Keratinocyte (primary cell): ENCODE measurements around the gene RAB3GAP2. TPM values are rescaled to one million over a fixed set of nuclear protein-coding genes. Genes with fewer than 3 reads are reported as not detected.

Experiments used
- DNase-seq: peaks from one replicate; pipeline ENCODE4 v3.0.0-alpha.2; 2011; ENCODE audit warnings: low read depth, missing footprints, low spot score
- FAIRE-seq: peaks from 2 replicates; lab custom pipeline; 2011; peaks lifted over from hg19 to GRCh38; lab: Jason Lieb, UNC
- H2AFZ ChIP-seq: 2 replicates; pipeline ENCODE4 v1.6.0; 2012; ENCODE audit warnings: low read length, control low read depth, inconsistent platforms; ENCODE audit not compliant: control insufficient read depth
- H3K27ac ChIP-seq: 2 replicates; pipeline ENCODE4 v1.5.1; 2011; ENCODE audit warnings: low read length; ENCODE audit not compliant: control insufficient read depth, insufficient read depth
- H3K27me3 ChIP-seq: 3 replicates; pipeline ENCODE4 v1.6.0; 2011; ENCODE audit warnings: low read length; ENCODE audit not compliant: control insufficient read depth, insufficient read depth; ENCODE audit errors: extremely low read depth
- H3K36me3 ChIP-seq, 2 experiments: 2 replicates in 1 of 2; 3 replicates in 1 of 2; pipeline ENCODE4 v1.5.1; 2011; ENCODE audit warnings: low read length in 2 of 2, mild to moderate bottlenecking in 1 of 2; ENCODE audit not compliant: control insufficient read depth in 2 of 2, insufficient read depth in 2 of 2; ENCODE audit errors: extremely low read depth in 1 of 2
- H3K4me1 ChIP-seq: 3 replicates; pipeline ENCODE4 v1.5.1; 2011; ENCODE audit warnings: low read length; ENCODE audit not compliant: control insufficient read depth, insufficient read depth; ENCODE audit errors: extremely low read depth
- H3K4me2 ChIP-seq: 3 replicates; pipeline ENCODE4 v1.6.0; 2011; ENCODE audit warnings: low read depth, low read length; ENCODE audit not compliant: control insufficient read depth, insufficient read depth; ENCODE audit errors: extremely low read depth
- H3K4me3 ChIP-seq, 3 experiments: fragments of 200-600 bp in 1 of 3; sonication (generic) in 1 of 3; 2 replicates in 2 of 3; 3 replicates in 1 of 3; pipeline ENCODE4 v1.5.1; 2011 to 2016; ENCODE audit warnings: low read length in 3 of 3, mild to moderate bottlenecking in 3 of 3, control low read depth in 2 of 3, inconsistent platforms in 1 of 3, low read depth in 1 of 3, mixed read lengths in 1 of 3, mixed run types in 1 of 3, moderate library complexity in 1 of 3; ENCODE audit not compliant: control insufficient read depth in 2 of 3, insufficient read depth in 2 of 3; ENCODE audit errors: extremely low read depth in 1 of 3
- H3K79me2 ChIP-seq: 2 replicates; pipeline ENCODE4 v1.6.0; 2012; ENCODE audit warnings: low read length; ENCODE audit not compliant: control insufficient read depth, insufficient read depth
- H3K9ac ChIP-seq: 3 replicates; pipeline ENCODE4 v1.6.0; 2011; ENCODE audit warnings: low read length; ENCODE audit not compliant: control insufficient read depth, insufficient read depth; ENCODE audit errors: extremely low read depth
- H3K9me1 ChIP-seq: 3 replicates; pipeline ENCODE4 v1.6.0; 2011; ENCODE audit warnings: low read length; ENCODE audit not compliant: control insufficient read depth, insufficient read depth; ENCODE audit errors: extremely low read depth
- H3K9me3 ChIP-seq: 2 replicates; pipeline ENCODE4 v1.5.1; 2012; ENCODE audit warnings: low read depth, low read length; ENCODE audit not compliant: control insufficient read depth
- H4K20me1 ChIP-seq: 3 replicates; pipeline ENCODE4 v1.6.0; 2011; ENCODE audit warnings: low read length; ENCODE audit not compliant: control insufficient read depth, insufficient read depth; ENCODE audit errors: extremely low read depth
- EZH2 ChIP-seq: IDR thresholded peaks from one replicate; pipeline ENCODE4 v1.6.1; 2012; ENCODE audit warnings: inconsistent platforms, mild to moderate bottlenecking, low read length, moderate library complexity
- dilution Hi-C: fragments of 300-500 bp; cut with MboI; formaldehyde crosslinking; loops from one replicate; pipeline ENCODE4 v1.7.0; 2020; ENCODE audit warnings: low sequenced_read_pairs; ENCODE audit not compliant: extremely low pct_ligation_motif_present
- polyA plus RNA-seq, 5 experiments: library from polyadenylated mRNA; depleted of rRNA in 3 of 5; stranded (reverse) in 3 of 5; stranded (forward) in 1 of 5; unstranded in 1 of 5; fragments of >200 nt; gene quantifications; 1 replicate in 1 of 5; 2 replicates in 3 of 5; 3 replicates in 1 of 5; pipeline versions ENCODE4 v1.2.1 to v1.2.3, GENCODE V29; 2011 to 2012; ENCODE audit warnings: missing spikeins in 2 of 5, low read depth in 1 of 5, low replicate concordance in 1 of 5
- TF ChIP-seq, protein P1 (sequence below), 3 experiments: IDR thresholded peaks in 1 of 3; conservative IDR thresholded peaks in 1 of 3; optimal IDR thresholded peaks in 1 of 3; 2 replicates in 2 of 3; 3 replicates in 1 of 3; pipeline versions ENCODE3 to v1.5.1; 2011; ENCODE audit warnings: low read length in 3 of 3, mild to moderate bottlenecking in 3 of 3, moderate library complexity in 2 of 3, control low read depth in 1 of 3, inconsistent platforms in 1 of 3; ENCODE audit not compliant: insufficient read depth in 2 of 3; ENCODE audit errors: extremely low read depth in 1 of 3

RAB3GAP2 gene
- polyA plus RNA-seq, 1 donor (not counting 4 experiments of a cell fraction or from before 2014, with no cell fraction given), result 44.4 TPM

DNA sequence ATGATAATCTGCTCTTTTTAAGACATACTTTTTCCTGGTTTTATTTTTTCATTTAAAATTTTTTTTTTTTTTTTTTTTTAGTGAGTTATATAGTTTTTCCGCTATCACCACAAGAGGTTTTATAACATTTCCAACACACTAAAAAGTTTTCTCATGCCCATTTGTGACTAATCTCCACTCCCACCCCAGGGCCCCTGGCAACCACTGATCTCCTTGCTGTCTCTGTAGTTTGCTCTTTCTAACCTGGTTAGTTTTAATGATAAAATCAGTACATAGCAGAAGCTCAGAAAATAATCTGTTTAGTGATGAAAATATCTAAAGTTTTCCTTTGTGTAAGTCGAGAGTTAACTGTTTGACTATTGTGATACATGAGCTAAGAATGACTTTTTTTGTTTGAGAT is 136.5 kb downstream of the RAB3GAP2 start:
- Histone ChIP-seq H3K4me3 (no peak overlapping the region), H2AFZ (no peak overlapping the region), H3K9me3 (no peaks in the 10 kb centered on the region), H3K79me2 (no peaks in the 10 kb centered on the region), H4K20me1 (no peaks in the 10 kb centered on the region), H3K27ac (no peak overlapping the region), H3K27me3 (no peaks in the 10 kb centered on the region), H3K9ac (no peak overlapping the region), H3K36me3 (peaks cover 2 to 22% of the 10 kb centered on the region in 2 experiments), H3K4me2 (no peak overlapping the region), H3K4me1 (no peaks in the 10 kb centered on the region), H3K9me1 (no peaks in the 10 kb centered on the region)
- FAIRE-seq (no peak), DNase-seq (no peak)
- TF ChIP-seq, protein P1, sequence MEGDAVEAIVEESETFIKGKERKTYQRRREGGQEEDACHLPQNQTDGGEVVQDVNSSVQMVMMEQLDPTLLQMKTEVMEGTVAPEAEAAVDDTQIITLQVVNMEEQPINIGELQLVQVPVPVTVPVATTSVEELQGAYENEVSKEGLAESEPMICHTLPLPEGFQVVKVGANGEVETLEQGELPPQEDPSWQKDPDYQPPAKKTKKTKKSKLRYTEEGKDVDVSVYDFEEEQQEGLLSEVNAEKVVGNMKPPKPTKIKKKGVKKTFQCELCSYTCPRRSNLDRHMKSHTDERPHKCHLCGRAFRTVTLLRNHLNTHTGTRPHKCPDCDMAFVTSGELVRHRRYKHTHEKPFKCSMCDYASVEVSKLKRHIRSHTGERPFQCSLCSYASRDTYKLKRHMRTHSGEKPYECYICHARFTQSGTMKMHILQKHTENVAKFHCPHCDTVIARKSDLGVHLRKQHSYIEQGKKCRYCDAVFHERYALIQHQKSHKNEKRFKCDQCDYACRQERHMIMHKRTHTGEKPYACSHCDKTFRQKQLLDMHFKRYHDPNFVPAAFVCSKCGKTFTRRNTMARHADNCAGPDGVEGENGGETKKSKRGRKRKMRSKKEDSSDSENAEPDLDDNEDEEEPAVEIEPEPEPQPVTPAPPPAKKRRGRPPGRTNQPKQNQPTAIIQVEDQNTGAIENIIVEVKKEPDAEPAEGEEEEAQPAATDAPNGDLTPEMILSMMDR (optimal IDR thresholded peaks at IDR 0.05 in 1 of 3, IDR thresholded peaks at IDR 0.05 in 1 of 3, conservative IDR thresholded peaks at IDR 0.05 in 1 of 3; ENCODE audit: extremely low read depth in 1 of 3, insufficient read depth in 2 of 3, low read length in 3 of 3), result no peak
- TF ChIP-seq EZH2, result no peak
- dilution Hi-C loops, result no loop called here

DNA sequence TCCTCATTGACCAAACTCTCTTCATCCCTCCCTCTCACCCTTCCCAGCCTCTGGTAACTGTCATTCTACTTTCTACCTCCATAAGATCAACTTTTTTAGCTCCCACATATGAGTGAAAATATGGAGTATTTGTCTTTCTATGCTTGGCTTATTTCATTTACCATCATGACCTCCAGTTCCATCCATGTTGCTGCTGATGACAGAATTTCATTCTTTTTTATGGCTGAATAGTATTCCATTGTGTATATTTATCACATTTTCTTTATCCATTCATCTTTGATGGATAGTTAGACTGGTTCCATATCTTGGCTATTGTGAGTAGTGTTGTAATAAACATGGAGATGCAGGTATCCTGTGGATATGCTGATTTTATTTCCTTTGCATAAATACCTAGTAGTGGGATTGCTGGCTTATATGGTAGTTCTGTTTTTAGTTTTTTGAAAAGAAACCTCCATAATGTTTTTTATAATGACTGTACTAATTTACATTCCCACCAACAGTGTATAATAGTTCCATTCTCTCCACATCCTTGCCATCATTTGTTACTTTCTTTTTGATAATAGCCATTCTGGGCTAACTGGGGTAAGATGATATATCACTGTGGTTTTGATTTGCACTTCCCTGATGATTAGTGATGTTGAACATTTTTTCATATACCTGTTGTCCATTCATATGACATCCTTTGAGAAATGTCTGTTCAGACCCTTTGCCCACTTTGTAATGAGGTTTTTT is 142.6 kb downstream of the RAB3GAP2 start:
- no peak for DNase-seq

More for the DNA sequence above, 142.6 kb downstream of the RAB3GAP2 start:
- Histone ChIP-seq H3K79me2 (no peaks in the 10 kb centered on the region), H3K9ac (no peak overlapping the region), H3K4me1 (no peaks in the 10 kb centered on the region), H3K9me3 (no peaks in the 10 kb centered on the region), H3K27ac (no peak overlapping the region), H3K9me1 (no peaks in the 10 kb centered on the region), H3K4me2 (no peak overlapping the region), H4K20me1 (no peaks in the 10 kb centered on the region), H2AFZ (no peak overlapping the region), H3K27me3 (no peaks in the 10 kb centered on the region), H3K4me3 (no peak overlapping the region), H3K36me3 (peaks cover 2 to 14% of the 10 kb centered on the region in 2 experiments)
- no peak for TF ChIP-seq EZH2
- TF ChIP-seq, protein P1 (optimal IDR thresholded peaks at IDR 0.05 in 1 of 3, IDR thresholded peaks at IDR 0.05 in 1 of 3, conservative IDR thresholded peaks at IDR 0.05 in 1 of 3; ENCODE audit: extremely low read depth in 1 of 3, insufficient read depth in 2 of 3, low read length in 3 of 3), result no peak
- dilution Hi-C loops, result no loop called here
- FAIRE-seq, result no peak
